Stomach (tissue), 4 donors: ENCODE data around the gene STRADA.

Experiments
- CTCF ChIP-seq, 7 experiments: fragments of 450-650 bp in 4 of 7; fragments of 200-600 bp in 3 of 7; sonication (generic) in 3 of 7; IDR thresholded peaks; one replicate each; pipeline ENCODE4 v1.5.1; 2016 to 2019; ENCODE audit warnings: antibody characterized with exemption in 7 of 7, control low read depth in 2 of 7, mild to moderate bottlenecking in 1 of 7
- EP300 ChIP-seq: sonication (generic); formaldehyde crosslinking; IDR thresholded peaks from one replicate; pipeline ENCODE4 v1.6.1; 2017; ENCODE audit warnings: antibody characterized with exemption
- POLR2A ChIP-seq, 4 donors: fragments of 450-650 bp; IDR thresholded peaks; one replicate each; pipeline ENCODE4 v1.6.1; 2016; ENCODE audit warnings: antibody characterized with exemption in 4 of 4, control low read depth in 2 of 4, mild to moderate bottlenecking in 1 of 4, moderate library complexity in 1 of 4
- POLR2AphosphoS5 ChIP-seq, 3 donors: sonication (generic); formaldehyde crosslinking; IDR thresholded peaks; one replicate each; pipeline ENCODE4 v1.6.1; 2016; ENCODE audit warnings: antibody characterized with exemption in 3 of 3

GRCh38 chr17:63703029-63703428 lies 38.6 kb downstream of the STRADA start:
- TF ChIP-seq EP300, result no peak
- TF ChIP-seq POLR2A (IDR thresholded peaks at IDR 0.05), result no peak
- TF ChIP-seq CTCF (IDR thresholded peaks at IDR 0.05), result no peak
- TF ChIP-seq POLR2AphosphoS5 (IDR thresholded peaks at IDR 0.05), result no peak
